ENCODE data around the gene G6PD. TPM values are rescaled to one million over a fixed set of nuclear protein-coding genes. Genes with fewer than 3 reads are reported as not detected.

The G6PD gene
- total and polyA plus RNA-seq, 2 experiments from 2014 or later: 44.3 to 55.0 TPM

GRCh38 chrX:154482786-154483185, 63.9 kb downstream of the G6PD start:
- Histone ChIP-seq H4K20me1 (ENCODE audit: insufficient read depth) (no peaks in the 10 kb centered on the region), H3K36me3 (ENCODE audit: low read depth) (no peaks in the 10 kb centered on the region), H2AFZ (no peak overlapping the region), H3K27ac (no peak overlapping the region), H3F3A (ENCODE audit: insufficient read depth) (peaks cover under 1% of the 10 kb centered on the region; the same call in 1 of the 2 replicates), H3K79me2 (ENCODE audit: insufficient read depth) (peaks cover 18% of the 10 kb centered on the region), H3K27me3 (replicated peaks; ENCODE audit: insufficient read depth) (no peaks in the 10 kb centered on the region), H3K9ac (no peak overlapping the region), H3K4me3 (no peak overlapping the region), H3K4me1 (ENCODE audit: insufficient read depth) (no peaks in the 10 kb centered on the region), H3K9me3 (ENCODE audit: low read depth) (no peaks in the 10 kb centered on the region), H3K4me2 (ENCODE audit: unreplicated experiment) (no peak overlapping the region), H3K9me2 (ENCODE audit: insufficient read depth) (no peaks in the 10 kb centered on the region)
- in situ Hi-C loops (cut with MboI): no loop called here
- TF ChIP-seq EZH2 (IDR thresholded peaks at IDR 0.05; ENCODE audit: insufficient read depth, poor library complexity, severe bottlenecking) (no peak), EZH2phosphoT487 (IDR thresholded peaks at IDR 0.05; ENCODE audit: insufficient read depth, low read depth) (no peak)
- DNase-seq: no peak
- WGBS, 2 experiments (ENCODE audit: low coverage in 1 of 2, low lambda C conversion rate in 2 of 2, missing lambda C conversion rate in 2 of 2): 28 to 71% methylated on average over 2 to 4 of the region's 7 CpGs

- Histone ChIP-seq H3K9me2 (ENCODE audit: insufficient read depth) (no peaks in the 10 kb centered on the region), H3F3A (ENCODE audit: insufficient read depth) (peaks cover 8% of the 10 kb centered on the region; the same call in 1 of the 2 replicates), H3K4me3 (no peak overlapping the region), H2AFZ (0 out of 2 replicates have a peak overlapping the region, but pooled peaks have one; percentile 24), H3K4me2 (ENCODE audit: unreplicated experiment) (no peak overlapping the region), H4K20me1 (ENCODE audit: insufficient read depth) (no peaks in the 10 kb centered on the region), H3K27me3 (replicated peaks; ENCODE audit: insufficient read depth) (no peaks in the 10 kb centered on the region), H3K27ac (no peak overlapping the region), H3K4me1 (ENCODE audit: insufficient read depth) (no peaks in the 10 kb centered on the region), H3K79me2 (ENCODE audit: insufficient read depth) (peaks cover 18% of the 10 kb centered on the region), H3K36me3 (ENCODE audit: low read depth) (no peaks in the 10 kb centered on the region), H3K9ac (no peak overlapping the region), H3K9me3 (ENCODE audit: low read depth) (no peaks in the 10 kb centered on the region)
- in situ Hi-C loops (cut with MboI): no loop called here
- TF ChIP-seq EZH2phosphoT487 (IDR thresholded peaks at IDR 0.05; ENCODE audit: insufficient read depth, low read depth) (no peak), EZH2 (IDR thresholded peaks at IDR 0.05; ENCODE audit: insufficient read depth, poor library complexity, severe bottlenecking) (no peak)
- DNase-seq: no peak
- 35 to 39% methylated on average over 12 to 14 of the region's 14 CpGs for WGBS, 2 experiments (ENCODE audit: low coverage in 1 of 2, low lambda C conversion rate in 2 of 2, missing lambda C conversion rate in 2 of 2)
Measured at GRCh38 chrX:154481911-154482601, 64.6 kb downstream of the G6PD start.

Small RNA genes within 50 kb of the gene (small RNA-seq; reads per million reads assigned to genes)
- gene RN7SL697P (ENCODE audit: low read depth, low replicate concordance): not detected

Other genes starting within 250 kb of the G6PD start
- gene FLNA, start 172.2 kb downstream of the G6PD start, total RNA-seq (2014; rRNA removed; shearing (Covaris generic)): 2,857 and 2,903 TPM in 2 replicates
- 1,377 and 1,379 TPM in 2 replicates for gene FLNA, start 172.2 kb downstream of the G6PD start, polyA plus RNA-seq (2016; fragmentation: Nextera tagmentation; extraction: Ambion mirVana)
- gene EMD, start 167.6 kb downstream of the G6PD start, total RNA-seq (2014; rRNA removed; shearing (Covaris generic)): 39.7 TPM in 2 replicates
- gene EMD, start 167.6 kb downstream of the G6PD start, polyA plus RNA-seq (2016; fragmentation: Nextera tagmentation; extraction: Ambion mirVana): 86.6 and 96.0 TPM in 2 replicates
- 3,014 and 6,561 TPM in 2 replicates for gene RPL10, start 148.5 kb downstream of the G6PD start, total RNA-seq (2014; rRNA removed; shearing (Covaris generic))
- 1,381 and 1,435 TPM in 2 replicates for gene RPL10, start 148.5 kb downstream of the G6PD start, polyA plus RNA-seq (2016; fragmentation: Nextera tagmentation; extraction: Ambion mirVana)
- 60.7 TPM in 2 replicates for gene DNASE1L1, start 137.6 kb downstream of the G6PD start, total RNA-seq (2014; rRNA removed; shearing (Covaris generic))
- gene DNASE1L1, start 137.6 kb downstream of the G6PD start, polyA plus RNA-seq (2016; fragmentation: Nextera tagmentation; extraction: Ambion mirVana): 16.6 and 17.0 TPM in 2 replicates
- 17.6 and 38.8 TPM in 2 replicates for gene TAFAZZIN, start 135.3 kb downstream of the G6PD start, total RNA-seq (2014; rRNA removed; shearing (Covaris generic))
- gene TAFAZZIN, start 135.3 kb downstream of the G6PD start, polyA plus RNA-seq (2016; fragmentation: Nextera tagmentation; extraction: Ambion mirVana): 18.2 and 20.5 TPM in 2 replicates
- gene ATP6AP1, start 118.2 kb downstream of the G6PD start, total RNA-seq (2014; rRNA removed; shearing (Covaris generic)): 73.2 and 87.8 TPM in 2 replicates
- 156 and 158 TPM in 2 replicates for gene ATP6AP1, start 118.2 kb downstream of the G6PD start, polyA plus RNA-seq (2016; fragmentation: Nextera tagmentation; extraction: Ambion mirVana)
- gene GDI1, start 109.7 kb downstream of the G6PD start, total RNA-seq (2014; rRNA removed; shearing (Covaris generic)): 196 and 228 TPM in 2 replicates
- 82.2 and 87.1 TPM in 2 replicates for gene GDI1, start 109.7 kb downstream of the G6PD start, polyA plus RNA-seq (2016; fragmentation: Nextera tagmentation; extraction: Ambion mirVana)
- 52.5 and 54.7 TPM in 2 replicates for gene FAM50A, start 102.7 kb downstream of the G6PD start, total RNA-seq (2014; rRNA removed; shearing (Covaris generic))
- gene FAM50A, start 102.7 kb downstream of the G6PD start, polyA plus RNA-seq (2016; fragmentation: Nextera tagmentation; extraction: Ambion mirVana): 122 and 125 TPM in 2 replicates
- 25.9 and 30.7 TPM in 2 replicates for gene PLXNA3, start 88.6 kb downstream of the G6PD start, total RNA-seq (2014; rRNA removed; shearing (Covaris generic))
- gene PLXNA3, start 88.6 kb downstream of the G6PD start, polyA plus RNA-seq (2016; fragmentation: Nextera tagmentation; extraction: Ambion mirVana): 26.7 and 35.1 TPM in 2 replicates
- gene LAGE3, start 67.6 kb downstream of the G6PD start, total RNA-seq (2014; rRNA removed; shearing (Covaris generic)): 42.9 and 44.0 TPM in 2 replicates
- 49.2 and 49.7 TPM in 2 replicates for gene LAGE3, start 67.6 kb downstream of the G6PD start, polyA plus RNA-seq (2016; fragmentation: Nextera tagmentation; extraction: Ambion mirVana)
- 36.8 and 53.0 TPM in 2 replicates for gene UBL4A, start 60.2 kb downstream of the G6PD start, total RNA-seq (2014; rRNA removed; shearing (Covaris generic))
- gene UBL4A, start 60.2 kb downstream of the G6PD start, polyA plus RNA-seq (2016; fragmentation: Nextera tagmentation; extraction: Ambion mirVana): 42.4 and 45.2 TPM in 2 replicates
- gene SLC10A3, start 56.2 kb downstream of the G6PD start, total RNA-seq (2014; rRNA removed; shearing (Covaris generic)): 48.3 and 61.0 TPM in 2 replicates
- 49.4 and 50.8 TPM in 2 replicates for gene SLC10A3, start 56.2 kb downstream of the G6PD start, polyA plus RNA-seq (2016; fragmentation: Nextera tagmentation; extraction: Ambion mirVana)
- gene FAM3A, start 30.6 kb downstream of the G6PD start, total RNA-seq (2014; rRNA removed; shearing (Covaris generic)): 27.8 and 43.6 TPM in 2 replicates
- 35.2 and 35.7 TPM in 2 replicates for gene FAM3A, start 30.6 kb downstream of the G6PD start, polyA plus RNA-seq (2016; fragmentation: Nextera tagmentation; extraction: Ambion mirVana)
- gene IKBKG, start 774 bp upstream of the G6PD start, total RNA-seq (2014; rRNA removed; shearing (Covaris generic)): 18.0 and 25.9 TPM in 2 replicates
- gene IKBKG, start 774 bp upstream of the G6PD start, polyA plus RNA-seq (2016; fragmentation: Nextera tagmentation; extraction: Ambion mirVana): 26.2 and 29.5 TPM in 2 replicates
- gene CTAG1A, start 38.3 kb upstream of the G6PD start, total RNA-seq (2014; rRNA removed; shearing (Covaris generic)): not detected in 2 replicates
- not detected in 2 replicates for gene CTAG1A, start 38.3 kb upstream of the G6PD start, polyA plus RNA-seq (2016; fragmentation: Nextera tagmentation; extraction: Ambion mirVana)
- gene CTAG1B, start 72.4 kb upstream of the G6PD start, total RNA-seq (2014; rRNA removed; shearing (Covaris generic)): not detected in 2 replicates
- gene CTAG1B, start 72.4 kb upstream of the G6PD start, polyA plus RNA-seq (2016; fragmentation: Nextera tagmentation; extraction: Ambion mirVana): not detected in 2 replicates
- gene CTAG2, start 106.7 kb upstream of the G6PD start, total RNA-seq (2014; rRNA removed; shearing (Covaris generic)): not detected in 2 replicates
- gene CTAG2, start 106.7 kb upstream of the G6PD start, polyA plus RNA-seq (2016; fragmentation: Nextera tagmentation; extraction: Ambion mirVana): not detected in 2 replicates
- gene GAB3, start 204.2 kb upstream of the G6PD start, total RNA-seq (2014; rRNA removed; shearing (Covaris generic)): 0.25 and 0.76 TPM in 2 replicates
- 0.89 and 1.0 TPM in 2 replicates for gene GAB3, start 204.2 kb upstream of the G6PD start, polyA plus RNA-seq (2016; fragmentation: Nextera tagmentation; extraction: Ambion mirVana)
- 30.0 and 40.1 TPM in 2 replicates for gene DKC1, start 216.0 kb upstream of the G6PD start, total RNA-seq (2014; rRNA removed; shearing (Covaris generic))
- gene DKC1, start 216.0 kb upstream of the G6PD start, polyA plus RNA-seq (2016; fragmentation: Nextera tagmentation; extraction: Ambion mirVana): 41.3 and 42.9 TPM in 2 replicates